Measurements from ENCODE around the gene ALK.

- TF ChIP-seq, protein P1, sequence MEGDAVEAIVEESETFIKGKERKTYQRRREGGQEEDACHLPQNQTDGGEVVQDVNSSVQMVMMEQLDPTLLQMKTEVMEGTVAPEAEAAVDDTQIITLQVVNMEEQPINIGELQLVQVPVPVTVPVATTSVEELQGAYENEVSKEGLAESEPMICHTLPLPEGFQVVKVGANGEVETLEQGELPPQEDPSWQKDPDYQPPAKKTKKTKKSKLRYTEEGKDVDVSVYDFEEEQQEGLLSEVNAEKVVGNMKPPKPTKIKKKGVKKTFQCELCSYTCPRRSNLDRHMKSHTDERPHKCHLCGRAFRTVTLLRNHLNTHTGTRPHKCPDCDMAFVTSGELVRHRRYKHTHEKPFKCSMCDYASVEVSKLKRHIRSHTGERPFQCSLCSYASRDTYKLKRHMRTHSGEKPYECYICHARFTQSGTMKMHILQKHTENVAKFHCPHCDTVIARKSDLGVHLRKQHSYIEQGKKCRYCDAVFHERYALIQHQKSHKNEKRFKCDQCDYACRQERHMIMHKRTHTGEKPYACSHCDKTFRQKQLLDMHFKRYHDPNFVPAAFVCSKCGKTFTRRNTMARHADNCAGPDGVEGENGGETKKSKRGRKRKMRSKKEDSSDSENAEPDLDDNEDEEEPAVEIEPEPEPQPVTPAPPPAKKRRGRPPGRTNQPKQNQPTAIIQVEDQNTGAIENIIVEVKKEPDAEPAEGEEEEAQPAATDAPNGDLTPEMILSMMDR (conservative IDR thresholded peaks at IDR 0.05; ENCODE audit: low read depth, low read length), result no peak
- no peak for TF ChIP-seq EZH2 (IDR thresholded peaks at IDR 0.05; ENCODE audit: borderline replicate concordance, low read depth, low read length, poor library complexity, severe bottlenecking)
Observed at GRCh38 chr2:29880084-29880483, 41.3 kb downstream of the ALK start.

Data from A673 (cell line).